Ishikawa (cell line): ENCODE measurements around the gene C19orf53.

Experiments
- CEBPB ChIP-seq: IDR thresholded peaks from 2 replicates; pipeline ENCODE4 v1.6.1; 2012
- CREB1 ChIP-seq: IDR thresholded peaks from 2 replicates; pipeline ENCODE4 v1.6.1; 2012; ENCODE audit warnings: low read depth
- EGR1 ChIP-seq: IDR thresholded peaks from 2 replicates; pipeline ENCODE4 v1.6.1; 2012
- EP300 ChIP-seq: IDR thresholded peaks from 2 replicates; pipeline ENCODE4 v1.6.1; 2012; ENCODE audit warnings: borderline replicate concordance
- FOXM1 ChIP-seq: IDR thresholded peaks from 2 replicates; pipeline ENCODE4 v1.6.1; 2012; ENCODE audit warnings: low read depth, borderline replicate concordance
- NFIC ChIP-seq: IDR thresholded peaks from 2 replicates; pipeline ENCODE4 v1.6.1; 2012
- RAD21 ChIP-seq: IDR thresholded peaks from 2 replicates; pipeline ENCODE4 v1.6.1; 2012; ENCODE audit warnings: low read depth
- TAF1 ChIP-seq: IDR thresholded peaks from 2 replicates; pipeline ENCODE4 v1.6.1; 2012; ENCODE audit warnings: low read depth, mild to moderate bottlenecking
- TCF12 ChIP-seq: IDR thresholded peaks from 2 replicates; pipeline ENCODE4 v1.6.1; 2012; ENCODE audit warnings: low read depth
- TEAD4 ChIP-seq: IDR thresholded peaks from 2 replicates; pipeline ENCODE4 v1.6.1; 2012
- YY1 ChIP-seq: IDR thresholded peaks from 2 replicates; pipeline ENCODE4 v1.6.1; 2012; ENCODE audit warnings: low read depth
- ZBTB7A ChIP-seq: IDR thresholded peaks from 2 replicates; pipeline ENCODE4 v1.6.1; 2012; ENCODE audit warnings: low read depth
- TF ChIP-seq, protein P1 (sequence below): IDR thresholded peaks from 2 replicates; pipeline ENCODE4 v1.6.1; 2012
- TF ChIP-seq, protein P2 (sequence below): IDR thresholded peaks from 2 replicates; pipeline ENCODE4 v1.6.1; 2012; ENCODE audit warnings: low read depth, mild to moderate bottlenecking
- TF ChIP-seq, protein P3 (sequence below): IDR thresholded peaks from 2 replicates; pipeline ENCODE4 v1.6.1; 2012

Gene C19orf53

DNA sequence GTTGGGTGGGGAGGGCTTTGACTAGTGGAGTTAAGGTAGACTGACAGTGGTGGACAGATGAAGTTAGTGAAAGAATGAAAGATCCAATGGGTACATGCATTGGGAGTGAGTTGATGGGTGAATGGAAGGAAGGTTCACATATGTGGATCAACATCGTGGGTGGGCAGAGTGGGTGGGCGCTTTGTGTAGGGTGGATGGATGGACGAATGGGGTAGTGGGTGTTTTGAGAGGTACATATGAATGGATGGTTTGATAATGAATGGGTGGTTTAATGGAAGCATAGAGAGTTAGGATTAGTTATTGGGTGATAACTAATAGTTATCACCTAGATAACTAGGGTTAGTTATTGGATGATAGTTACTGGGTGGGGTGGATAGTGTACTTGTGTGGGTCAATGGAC is 32.5 kb downstream of the C19orf53 start:
- no peak for TF ChIP-seq TAF1
- TF ChIP-seq, protein P1, sequence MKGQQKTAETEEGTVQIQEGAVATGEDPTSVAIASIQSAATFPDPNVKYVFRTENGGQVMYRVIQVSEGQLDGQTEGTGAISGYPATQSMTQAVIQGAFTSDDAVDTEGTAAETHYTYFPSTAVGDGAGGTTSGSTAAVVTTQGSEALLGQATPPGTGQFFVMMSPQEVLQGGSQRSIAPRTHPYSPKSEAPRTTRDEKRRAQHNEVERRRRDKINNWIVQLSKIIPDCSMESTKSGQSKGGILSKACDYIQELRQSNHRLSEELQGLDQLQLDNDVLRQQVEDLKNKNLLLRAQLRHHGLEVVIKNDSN: no peak
- TF ChIP-seq CEBPB: no peak
- no peak for TF ChIP-seq YY1
- no peak for TF ChIP-seq RAD21
- no peak for TF ChIP-seq TEAD4
- TF ChIP-seq, protein P2, sequence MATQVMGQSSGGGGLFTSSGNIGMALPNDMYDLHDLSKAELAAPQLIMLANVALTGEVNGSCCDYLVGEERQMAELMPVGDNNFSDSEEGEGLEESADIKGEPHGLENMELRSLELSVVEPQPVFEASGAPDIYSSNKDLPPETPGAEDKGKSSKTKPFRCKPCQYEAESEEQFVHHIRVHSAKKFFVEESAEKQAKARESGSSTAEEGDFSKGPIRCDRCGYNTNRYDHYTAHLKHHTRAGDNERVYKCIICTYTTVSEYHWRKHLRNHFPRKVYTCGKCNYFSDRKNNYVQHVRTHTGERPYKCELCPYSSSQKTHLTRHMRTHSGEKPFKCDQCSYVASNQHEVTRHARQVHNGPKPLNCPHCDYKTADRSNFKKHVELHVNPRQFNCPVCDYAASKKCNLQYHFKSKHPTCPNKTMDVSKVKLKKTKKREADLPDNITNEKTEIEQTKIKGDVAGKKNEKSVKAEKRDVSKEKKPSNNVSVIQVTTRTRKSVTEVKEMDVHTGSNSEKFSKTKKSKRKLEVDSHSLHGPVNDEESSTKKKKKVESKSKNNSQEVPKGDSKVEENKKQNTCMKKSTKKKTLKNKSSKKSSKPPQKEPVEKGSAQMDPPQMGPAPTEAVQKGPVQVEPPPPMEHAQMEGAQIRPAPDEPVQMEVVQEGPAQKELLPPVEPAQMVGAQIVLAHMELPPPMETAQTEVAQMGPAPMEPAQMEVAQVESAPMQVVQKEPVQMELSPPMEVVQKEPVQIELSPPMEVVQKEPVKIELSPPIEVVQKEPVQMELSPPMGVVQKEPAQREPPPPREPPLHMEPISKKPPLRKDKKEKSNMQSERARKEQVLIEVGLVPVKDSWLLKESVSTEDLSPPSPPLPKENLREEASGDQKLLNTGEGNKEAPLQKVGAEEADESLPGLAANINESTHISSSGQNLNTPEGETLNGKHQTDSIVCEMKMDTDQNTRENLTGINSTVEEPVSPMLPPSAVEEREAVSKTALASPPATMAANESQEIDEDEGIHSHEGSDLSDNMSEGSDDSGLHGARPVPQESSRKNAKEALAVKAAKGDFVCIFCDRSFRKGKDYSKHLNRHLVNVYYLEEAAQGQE: no peak
- TF ChIP-seq, protein P3, sequence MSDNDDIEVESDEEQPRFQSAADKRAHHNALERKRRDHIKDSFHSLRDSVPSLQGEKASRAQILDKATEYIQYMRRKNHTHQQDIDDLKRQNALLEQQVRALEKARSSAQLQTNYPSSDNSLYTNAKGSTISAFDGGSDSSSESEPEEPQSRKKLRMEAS: no peak
- no peak for TF ChIP-seq CREB1
- no peak for TF ChIP-seq EP300
- TF ChIP-seq ZBTB7A: no peak
- no peak for TF ChIP-seq FOXM1
- no peak for TF ChIP-seq TCF12
- no peak for TF ChIP-seq NFIC
- TF ChIP-seq EGR1: no peak

DNA sequence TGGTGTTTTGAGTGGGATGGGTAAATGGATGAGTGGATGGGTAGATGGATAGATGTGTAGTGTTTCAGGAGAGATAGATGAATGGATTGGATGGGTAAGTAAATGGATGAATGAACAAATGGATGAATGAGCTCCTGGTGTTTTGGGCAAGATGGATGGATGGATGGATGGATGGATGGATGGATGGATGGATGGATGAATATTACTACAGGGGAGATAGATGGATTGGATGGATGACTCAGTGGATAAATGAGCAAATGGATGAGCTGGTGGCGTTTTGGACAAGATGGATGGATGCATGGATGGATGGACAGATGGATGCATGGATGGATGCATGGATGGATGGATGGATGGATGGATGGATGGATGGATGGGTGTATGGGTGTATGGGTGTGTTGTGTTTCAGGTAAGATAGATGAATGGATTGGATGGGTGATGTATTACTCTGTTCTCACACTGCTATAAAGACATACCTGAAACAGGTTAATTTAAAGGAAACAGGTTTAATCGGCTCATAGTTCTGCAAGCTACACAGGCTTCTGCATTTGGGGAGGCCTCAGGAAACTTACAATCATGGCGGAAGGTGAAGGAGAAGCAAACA is 33.3 kb downstream of the C19orf53 start:
- TF ChIP-seq EGR1: no peak
- TF ChIP-seq, protein P2: no peak
- no peak for TF ChIP-seq ZBTB7A
- TF ChIP-seq EP300: no peak
- TF ChIP-seq TCF12: no peak
- TF ChIP-seq NFIC: no peak
- no peak for TF ChIP-seq TEAD4
- no peak for TF ChIP-seq FOXM1
- TF ChIP-seq, protein P1: no peak
- TF ChIP-seq CEBPB: no peak
- TF ChIP-seq TAF1: no peak
- TF ChIP-seq CREB1: no peak
- TF ChIP-seq, protein P3: no peak
- TF ChIP-seq YY1: no peak
- TF ChIP-seq RAD21: no peak

- TF ChIP-seq ZBTB7A: no peak
- TF ChIP-seq CREB1: no peak
- TF ChIP-seq NFIC: no peak
- TF ChIP-seq TAF1: no peak
- TF ChIP-seq TCF12: no peak
- TF ChIP-seq, protein P3: no peak
- TF ChIP-seq, protein P1: no peak
Observed at GRCh38 chr19:13808856-13809255, 34.6 kb downstream of the C19orf53 start.

DNA sequence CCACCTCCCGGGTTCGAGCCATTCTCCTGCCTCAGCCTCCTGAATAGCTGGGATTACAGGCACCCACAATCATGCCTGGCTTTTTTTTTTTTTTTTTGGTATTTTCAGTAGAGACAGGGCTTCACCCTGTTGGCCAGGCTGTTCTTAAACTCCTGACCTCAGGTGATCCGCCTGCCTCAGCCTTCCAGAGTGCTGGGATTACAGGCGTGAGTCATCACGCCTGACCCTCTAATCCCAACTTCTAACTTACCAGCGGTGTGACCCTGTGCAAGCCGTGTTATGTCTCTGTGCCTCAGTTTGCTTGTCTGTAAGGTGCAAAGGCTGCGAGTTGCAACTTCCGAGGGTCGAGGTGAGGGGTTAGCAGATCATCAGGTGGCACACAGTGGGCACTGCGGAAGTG is 38.3 kb downstream of the C19orf53 start:
- TF ChIP-seq TCF12 (no peak), EGR1 (no peak), NFIC (no peak), EP300 (no peak), CEBPB (no peak), RAD21 (no peak)
- TF ChIP-seq, protein P3: no peak
- TF ChIP-seq, protein P2: no peak
